ENCODE measurements around the gene GNRH2. TPM values are rescaled to one million over a fixed set of nuclear protein-coding genes. Genes with fewer than 3 reads are reported as not detected.

The GNRH2 gene
- total RNA-seq, 4 donors from 2014 or later = not detected

DNA sequence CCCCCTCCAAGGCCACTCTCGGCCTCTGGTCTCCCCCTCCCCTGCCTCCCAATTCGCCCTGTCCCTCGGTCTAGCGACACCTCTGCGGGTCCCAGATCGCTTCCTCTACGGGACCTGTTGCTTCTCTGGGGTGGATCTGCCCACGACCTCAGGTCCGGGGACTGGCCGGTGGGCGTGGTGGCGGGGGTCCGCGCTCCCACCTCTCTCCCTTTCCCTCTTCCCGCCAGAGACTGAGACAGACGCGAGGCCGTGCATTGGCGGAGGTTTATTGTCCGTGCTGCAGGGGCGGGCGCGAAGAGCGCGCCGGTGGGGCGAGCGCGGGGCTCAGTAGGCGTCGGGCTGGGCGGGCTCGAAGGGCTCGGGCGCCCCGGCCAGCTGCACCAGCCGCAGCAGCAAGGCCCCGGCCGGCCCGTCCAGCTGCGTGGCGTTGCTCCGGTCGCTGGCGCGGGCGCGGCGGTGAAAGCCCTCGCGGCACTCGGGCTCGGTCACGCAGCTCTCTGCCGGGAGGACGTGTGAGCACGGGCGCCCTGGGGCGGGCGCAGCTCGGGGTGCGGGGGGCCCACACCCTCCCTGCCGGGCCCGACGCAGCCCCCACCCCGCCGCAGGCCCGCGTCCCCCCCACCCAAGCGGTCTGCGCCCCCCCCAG lies 39.0 kb downstream of the GNRH2 start:
- TF ChIP-seq, protein P1, sequence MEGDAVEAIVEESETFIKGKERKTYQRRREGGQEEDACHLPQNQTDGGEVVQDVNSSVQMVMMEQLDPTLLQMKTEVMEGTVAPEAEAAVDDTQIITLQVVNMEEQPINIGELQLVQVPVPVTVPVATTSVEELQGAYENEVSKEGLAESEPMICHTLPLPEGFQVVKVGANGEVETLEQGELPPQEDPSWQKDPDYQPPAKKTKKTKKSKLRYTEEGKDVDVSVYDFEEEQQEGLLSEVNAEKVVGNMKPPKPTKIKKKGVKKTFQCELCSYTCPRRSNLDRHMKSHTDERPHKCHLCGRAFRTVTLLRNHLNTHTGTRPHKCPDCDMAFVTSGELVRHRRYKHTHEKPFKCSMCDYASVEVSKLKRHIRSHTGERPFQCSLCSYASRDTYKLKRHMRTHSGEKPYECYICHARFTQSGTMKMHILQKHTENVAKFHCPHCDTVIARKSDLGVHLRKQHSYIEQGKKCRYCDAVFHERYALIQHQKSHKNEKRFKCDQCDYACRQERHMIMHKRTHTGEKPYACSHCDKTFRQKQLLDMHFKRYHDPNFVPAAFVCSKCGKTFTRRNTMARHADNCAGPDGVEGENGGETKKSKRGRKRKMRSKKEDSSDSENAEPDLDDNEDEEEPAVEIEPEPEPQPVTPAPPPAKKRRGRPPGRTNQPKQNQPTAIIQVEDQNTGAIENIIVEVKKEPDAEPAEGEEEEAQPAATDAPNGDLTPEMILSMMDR (IDR thresholded peaks at IDR 0.05; ENCODE audit: low read depth) = no peak

GRCh38 chr20:3082955-3083952 lies 39.8 kb downstream of the GNRH2 start:
- TF ChIP-seq, protein P1 (IDR thresholded peaks at IDR 0.05; ENCODE audit: low read depth) = no peak

- TF ChIP-seq, protein P1 (IDR thresholded peaks at IDR 0.05; ENCODE audit: low read depth) = no peak
Observed at GRCh38 chr20:3084283-3084985, 41.0 kb downstream of the GNRH2 start, which contains the start of gene AVP. TSS of gene AVP (minus strand) at chr20:3084724. CDS start at chr20:3084674, 50 bp downstream.

DNA sequence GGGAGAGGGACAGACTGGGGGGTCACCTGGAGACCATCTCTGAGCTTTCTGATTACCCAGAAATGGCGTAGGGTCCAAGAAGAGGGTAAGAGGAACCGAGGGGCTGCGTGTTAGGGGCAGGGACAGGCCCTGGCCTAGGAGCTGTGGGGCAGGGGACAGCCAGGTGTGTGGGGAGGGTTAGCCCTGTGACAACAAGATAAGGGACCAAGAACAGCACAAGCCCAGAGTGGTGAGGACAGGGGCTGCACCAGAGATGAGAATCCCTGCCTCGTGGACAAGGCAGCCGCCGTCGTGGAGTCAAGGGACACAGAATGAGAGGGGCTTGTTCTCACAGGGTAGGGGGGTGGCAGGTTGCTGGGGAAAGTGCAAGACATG lies 41.6 kb downstream of the GNRH2 start:
- TF ChIP-seq, protein P1 (IDR thresholded peaks at IDR 0.05; ENCODE audit: low read depth) = no peak

- TF ChIP-seq, protein P1 (IDR thresholded peaks at IDR 0.05; ENCODE audit: low read depth) = no peak
Observed at GRCh38 chr20:3085571-3086072, 42.2 kb downstream of the GNRH2 start.

GRCh38 chr20:3088031-3088430 lies 44.6 kb downstream of the GNRH2 start:
- TF ChIP-seq, protein P1 (IDR thresholded peaks at IDR 0.05; ENCODE audit: low read depth) = no peak

All from subcutaneous adipose tissue (tissue), 4 donors.